ENCODE data around the gene SMOC2. TPM values are rescaled to one million over a fixed set of nuclear protein-coding genes. Genes with fewer than 3 reads are reported as not detected.

SMOC2 gene
- polyA plus RNA-seq, 1 donor from 2014 or later, result 0.50 TPM

DNA sequence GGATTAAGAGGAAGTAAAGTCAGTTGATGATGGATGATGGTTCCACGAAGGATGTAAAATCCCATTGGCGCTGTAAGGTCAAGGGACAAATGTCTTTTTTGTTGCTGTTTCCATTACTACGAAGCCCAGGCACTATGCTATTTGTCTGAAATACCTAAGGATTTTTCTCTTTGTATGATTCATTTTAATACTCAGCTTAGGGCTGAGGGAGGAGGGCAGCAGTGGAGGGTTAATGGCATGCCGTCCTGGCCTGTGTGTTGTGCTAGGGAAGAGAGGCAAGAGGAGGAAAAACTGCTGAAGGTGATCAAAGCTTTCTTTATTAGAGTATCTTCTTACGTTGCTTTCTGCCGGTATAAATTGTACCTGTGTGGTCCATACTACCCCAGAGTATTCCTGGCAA lies 6.5 kb upstream of the SMOC2 start:
- H3K9me2 ChIP-seq (ENCODE audit: insufficient read depth, low read length), result no peaks in the 10 kb centered on the region
- H3K27ac ChIP-seq (ENCODE audit: low read length), result no peak overlapping the region
- no peaks in the 10 kb centered on the region for H3K36me3 ChIP-seq (ENCODE audit: insufficient read depth, low read length)
- no peak overlapping the region for H3K4me3 ChIP-seq (ENCODE audit: low read length)
- H3K9ac ChIP-seq (ENCODE audit: low read length), result no peak overlapping the region
- H3K27me3 ChIP-seq (ENCODE audit: insufficient read depth, low read depth, low read length), result peaks cover 13% of the 10 kb centered on the region
- no peaks in the 10 kb centered on the region for H3K9me3 ChIP-seq (ENCODE audit: low read length)
- H3K79me2 ChIP-seq (replicated peaks; ENCODE audit: insufficient read depth, low read length), result no peaks in the 10 kb centered on the region
- no peaks in the 10 kb centered on the region for H4K20me1 ChIP-seq (ENCODE audit: insufficient read depth)
- TF ChIP-seq EZH2 (IDR thresholded peaks at IDR 0.05; ENCODE audit: borderline replicate concordance, insufficient read depth, low read length, poor library complexity, severe bottlenecking) (no peak), SMC3 (conservative IDR thresholded peaks at IDR 0.05; ENCODE audit: poor library complexity) (no peak), MXI1 (conservative IDR thresholded peaks at IDR 0.05; ENCODE audit: poor library complexity, severe bottlenecking) (no peak), RAD21 (conservative IDR thresholded peaks at IDR 0.05) (no peak), POLR2AphosphoS5 (IDR thresholded peaks at IDR 0.05) (no peak), EP300 (conservative IDR thresholded peaks at IDR 0.05; ENCODE audit: poor library complexity, severe bottlenecking) (no peak), TAF1 (IDR thresholded peaks at IDR 0.05; ENCODE audit: low read depth) (no peak)
- TF ChIP-seq, protein P1, sequence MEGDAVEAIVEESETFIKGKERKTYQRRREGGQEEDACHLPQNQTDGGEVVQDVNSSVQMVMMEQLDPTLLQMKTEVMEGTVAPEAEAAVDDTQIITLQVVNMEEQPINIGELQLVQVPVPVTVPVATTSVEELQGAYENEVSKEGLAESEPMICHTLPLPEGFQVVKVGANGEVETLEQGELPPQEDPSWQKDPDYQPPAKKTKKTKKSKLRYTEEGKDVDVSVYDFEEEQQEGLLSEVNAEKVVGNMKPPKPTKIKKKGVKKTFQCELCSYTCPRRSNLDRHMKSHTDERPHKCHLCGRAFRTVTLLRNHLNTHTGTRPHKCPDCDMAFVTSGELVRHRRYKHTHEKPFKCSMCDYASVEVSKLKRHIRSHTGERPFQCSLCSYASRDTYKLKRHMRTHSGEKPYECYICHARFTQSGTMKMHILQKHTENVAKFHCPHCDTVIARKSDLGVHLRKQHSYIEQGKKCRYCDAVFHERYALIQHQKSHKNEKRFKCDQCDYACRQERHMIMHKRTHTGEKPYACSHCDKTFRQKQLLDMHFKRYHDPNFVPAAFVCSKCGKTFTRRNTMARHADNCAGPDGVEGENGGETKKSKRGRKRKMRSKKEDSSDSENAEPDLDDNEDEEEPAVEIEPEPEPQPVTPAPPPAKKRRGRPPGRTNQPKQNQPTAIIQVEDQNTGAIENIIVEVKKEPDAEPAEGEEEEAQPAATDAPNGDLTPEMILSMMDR (IDR thresholded peaks at IDR 0.05; ENCODE audit: poor library complexity, severe bottlenecking), result no peak
- TF ChIP-seq, protein P2, sequence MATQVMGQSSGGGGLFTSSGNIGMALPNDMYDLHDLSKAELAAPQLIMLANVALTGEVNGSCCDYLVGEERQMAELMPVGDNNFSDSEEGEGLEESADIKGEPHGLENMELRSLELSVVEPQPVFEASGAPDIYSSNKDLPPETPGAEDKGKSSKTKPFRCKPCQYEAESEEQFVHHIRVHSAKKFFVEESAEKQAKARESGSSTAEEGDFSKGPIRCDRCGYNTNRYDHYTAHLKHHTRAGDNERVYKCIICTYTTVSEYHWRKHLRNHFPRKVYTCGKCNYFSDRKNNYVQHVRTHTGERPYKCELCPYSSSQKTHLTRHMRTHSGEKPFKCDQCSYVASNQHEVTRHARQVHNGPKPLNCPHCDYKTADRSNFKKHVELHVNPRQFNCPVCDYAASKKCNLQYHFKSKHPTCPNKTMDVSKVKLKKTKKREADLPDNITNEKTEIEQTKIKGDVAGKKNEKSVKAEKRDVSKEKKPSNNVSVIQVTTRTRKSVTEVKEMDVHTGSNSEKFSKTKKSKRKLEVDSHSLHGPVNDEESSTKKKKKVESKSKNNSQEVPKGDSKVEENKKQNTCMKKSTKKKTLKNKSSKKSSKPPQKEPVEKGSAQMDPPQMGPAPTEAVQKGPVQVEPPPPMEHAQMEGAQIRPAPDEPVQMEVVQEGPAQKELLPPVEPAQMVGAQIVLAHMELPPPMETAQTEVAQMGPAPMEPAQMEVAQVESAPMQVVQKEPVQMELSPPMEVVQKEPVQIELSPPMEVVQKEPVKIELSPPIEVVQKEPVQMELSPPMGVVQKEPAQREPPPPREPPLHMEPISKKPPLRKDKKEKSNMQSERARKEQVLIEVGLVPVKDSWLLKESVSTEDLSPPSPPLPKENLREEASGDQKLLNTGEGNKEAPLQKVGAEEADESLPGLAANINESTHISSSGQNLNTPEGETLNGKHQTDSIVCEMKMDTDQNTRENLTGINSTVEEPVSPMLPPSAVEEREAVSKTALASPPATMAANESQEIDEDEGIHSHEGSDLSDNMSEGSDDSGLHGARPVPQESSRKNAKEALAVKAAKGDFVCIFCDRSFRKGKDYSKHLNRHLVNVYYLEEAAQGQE (IDR thresholded peaks at IDR 0.05; ENCODE audit: borderline replicate concordance), result no peak
- H3F3A ChIP-seq (ENCODE audit: insufficient read depth, low read length, poor library complexity, severe bottlenecking), result no peaks in the 10 kb centered on the region
- H2AFZ ChIP-seq (ENCODE audit: low read depth, low read length), result no peak overlapping the region
- H3K4me2 ChIP-seq (ENCODE audit: low read length), result no peak overlapping the region

DNA sequence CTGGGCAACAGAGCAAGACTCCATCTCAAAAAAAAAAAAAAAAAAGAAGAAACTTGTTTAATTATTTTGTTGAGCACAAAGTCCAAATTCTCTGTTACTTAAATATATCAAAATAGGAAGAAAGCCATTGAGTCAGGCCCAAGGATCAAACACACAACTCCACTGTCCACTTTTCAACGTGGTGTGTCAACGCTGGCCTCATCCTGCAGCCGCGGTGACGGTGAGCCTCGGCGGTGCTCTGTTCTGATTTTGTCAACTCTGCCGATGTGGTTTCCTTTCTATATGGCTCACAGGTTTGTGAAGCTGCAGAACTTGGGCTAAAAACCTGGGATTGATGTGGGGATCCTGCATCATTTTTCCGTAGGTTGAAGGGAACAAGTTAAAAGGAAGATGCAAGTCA lies 3.2 kb upstream of the SMOC2 start:
- H3K9me3 ChIP-seq (ENCODE audit: low read length), result no peaks in the 10 kb centered on the region
- TF ChIP-seq, protein P1 (IDR thresholded peaks at IDR 0.05; ENCODE audit: poor library complexity, severe bottlenecking), result no peak
- TF ChIP-seq MXI1 (conservative IDR thresholded peaks at IDR 0.05; ENCODE audit: poor library complexity, severe bottlenecking) (no peak), RAD21 (conservative IDR thresholded peaks at IDR 0.05) (no peak), EZH2 (IDR thresholded peaks at IDR 0.05; ENCODE audit: borderline replicate concordance, insufficient read depth, low read length, poor library complexity, severe bottlenecking) (no peak), POLR2AphosphoS5 (IDR thresholded peaks at IDR 0.05) (no peak), EP300 (conservative IDR thresholded peaks at IDR 0.05; ENCODE audit: poor library complexity, severe bottlenecking) (no peak), TAF1 (IDR thresholded peaks at IDR 0.05; ENCODE audit: low read depth) (no peak), SMC3 (conservative IDR thresholded peaks at IDR 0.05; ENCODE audit: poor library complexity) (no peak)
- TF ChIP-seq, protein P2 (IDR thresholded peaks at IDR 0.05; ENCODE audit: borderline replicate concordance), result no peak
- no peaks in the 10 kb centered on the region for H3F3A ChIP-seq (ENCODE audit: insufficient read depth, low read length, poor library complexity, severe bottlenecking)
- no peaks in the 10 kb centered on the region for H3K9me2 ChIP-seq (ENCODE audit: insufficient read depth, low read length)
- no peak overlapping the region for H3K27ac ChIP-seq (ENCODE audit: low read length)
- no peak overlapping the region for H3K4me2 ChIP-seq (ENCODE audit: low read length)
- H3K4me3 ChIP-seq (ENCODE audit: low read length), result no peak overlapping the region
- H2AFZ ChIP-seq (ENCODE audit: low read depth, low read length), result no peak overlapping the region
- H4K20me1 ChIP-seq (ENCODE audit: insufficient read depth), result no peaks in the 10 kb centered on the region
- no peaks in the 10 kb centered on the region for H3K79me2 ChIP-seq (replicated peaks; ENCODE audit: insufficient read depth, low read length)
- H3K9ac ChIP-seq (ENCODE audit: low read length), result no peak overlapping the region
- no peaks in the 10 kb centered on the region for H3K36me3 ChIP-seq (ENCODE audit: insufficient read depth, low read length)
- peaks cover 45% of the 10 kb centered on the region for H3K27me3 ChIP-seq (ENCODE audit: insufficient read depth, low read depth, low read length)
